GF-D8 (cell line): ENCODE results near the gene LDLRAD2.
"Not testable (repeated sequence)": the region's sequence is repeated elsewhere in the genome, so short reads cannot be mapped to it uniquely, and the experiment has no call there.

Experiments
- DNase-seq: peaks from one replicate; lab custom pipeline; 2025; lab: John Stamatoyannopoulos, UW

Gene LDLRAD2

GRCh38 chr1:21783679-21784603 is 28.1 kb upstream of the LDLRAD2 start:
- DNase-seq, result peak; percentile 88

GRCh38 chr1:21785764-21786163 is 26.3 kb upstream of the LDLRAD2 start:
- DNase-seq, result not testable (repeated sequence)

GRCh38 chr1:21786640-21787039 is 25.4 kb upstream of the LDLRAD2 start:
- DNase-seq, result no peak

- no peak for DNase-seq
Observed at GRCh38 chr1:21793104-21793503, 19.0 kb upstream of the LDLRAD2 start.

- DNase-seq, result no peak
Observed at GRCh38 chr1:21794656-21795055, 17.4 kb upstream of the LDLRAD2 start.

GRCh38 chr1:21795075-21795474 is 17.0 kb upstream of the LDLRAD2 start:
- DNase-seq, result no peak

GRCh38 chr1:21799730-21800129 is 12.3 kb upstream of the LDLRAD2 start:
- DNase-seq, result no peak

- no peak for DNase-seq
Observed at GRCh38 chr1:21801100-21801499, 11.0 kb upstream of the LDLRAD2 start.

- DNase-seq, result no peak
Observed at GRCh38 chr1:21804536-21804935, 7.5 kb upstream of the LDLRAD2 start.

- no peak for DNase-seq
Observed at GRCh38 chr1:21813542-21813941, 1.5 kb downstream of the LDLRAD2 start.

GRCh38 chr1:21814241-21814918 is 2.3 kb downstream of the LDLRAD2 start:
- no peak for DNase-seq

GRCh38 chr1:21814981-21815582 is 3.0 kb downstream of the LDLRAD2 start:
- no peak for DNase-seq

GRCh38 chr1:21815724-21816321 is 3.8 kb downstream of the LDLRAD2 start:
- DNase-seq, result no peak

GRCh38 chr1:21816602-21817302 is 4.7 kb downstream of the LDLRAD2 start:
- DNase-seq, result no peak

GRCh38 chr1:21818656-21819055 is 6.6 kb downstream of the LDLRAD2 start:
- no peak for DNase-seq

- DNase-seq, result no peak
Observed at GRCh38 chr1:21820597-21821232, 8.7 kb downstream of the LDLRAD2 start.

GRCh38 chr1:21821385-21822019 is 9.4 kb downstream of the LDLRAD2 start:
- no peak for DNase-seq

GRCh38 chr1:21822349-21822748 is 10.3 kb downstream of the LDLRAD2 start:
- no peak for DNase-seq

- DNase-seq, result no peak
Observed at GRCh38 chr1:21823206-21823979, 11.3 kb downstream of the LDLRAD2 start.
